Right hindlimb (tissue), 1 donor: ENCODE data around the gene PTBP3.
"Not testable (repeated sequence)": the region's sequence is repeated elsewhere in the genome, so short reads cannot be mapped to it uniquely, and the experiment has no call there.

ENCODE experiments used
- DNase-seq: peaks from one replicate; pipeline ENCODE4 v3.0.0-alpha.2; 2018

Gene PTBP3

GRCh38 chr9:112332977-112333638 is at the start of gene PTBP3:
TSS of gene PTBP3 (minus strand) at chr9:112333619. CDS start at chr9:112297865, 35,754 bp downstream.
- DNase-seq, result peak; percentile 85

GRCh38 chr9:112382501-112383364 is 49.3 kb upstream of the PTBP3 start:
- DNase-seq, result no peak

DNA sequence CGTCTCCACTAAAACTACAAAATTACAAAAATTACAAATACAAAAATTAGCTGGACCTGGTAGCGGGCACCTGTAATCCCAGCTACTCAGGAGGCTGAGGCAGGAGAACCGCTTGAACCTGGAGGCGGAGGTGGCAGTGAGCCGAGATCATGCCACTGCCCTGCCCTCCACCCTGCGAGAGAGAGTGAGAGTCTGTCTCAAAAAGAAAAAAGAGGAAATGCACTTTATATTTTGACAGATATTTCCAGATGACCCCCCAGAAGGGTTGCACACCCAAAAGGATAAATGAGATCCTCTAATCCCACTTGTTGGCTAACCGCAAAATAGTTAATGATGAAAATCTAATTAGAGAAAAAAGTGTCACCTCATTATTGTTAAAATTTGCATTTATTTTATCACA is 48.6 kb upstream of the PTBP3 start:
- DNase-seq, result no peak

GRCh38 chr9:112380825-112381221 is 47.4 kb upstream of the PTBP3 start:
- DNase-seq, result no peak

GRCh38 chr9:112380102-112380824 is 46.8 kb upstream of the PTBP3 start, which contains the start of gene HSDL2:
TSS of gene HSDL2 (plus strand) at chr9:112380108. CDS start at chr9:112380164, 56 bp downstream.
- no peak for DNase-seq

GRCh38 chr9:112379177-112380101 is 46.0 kb upstream of the PTBP3 start:
- DNase-seq, result peak; percentile 100

DNA sequence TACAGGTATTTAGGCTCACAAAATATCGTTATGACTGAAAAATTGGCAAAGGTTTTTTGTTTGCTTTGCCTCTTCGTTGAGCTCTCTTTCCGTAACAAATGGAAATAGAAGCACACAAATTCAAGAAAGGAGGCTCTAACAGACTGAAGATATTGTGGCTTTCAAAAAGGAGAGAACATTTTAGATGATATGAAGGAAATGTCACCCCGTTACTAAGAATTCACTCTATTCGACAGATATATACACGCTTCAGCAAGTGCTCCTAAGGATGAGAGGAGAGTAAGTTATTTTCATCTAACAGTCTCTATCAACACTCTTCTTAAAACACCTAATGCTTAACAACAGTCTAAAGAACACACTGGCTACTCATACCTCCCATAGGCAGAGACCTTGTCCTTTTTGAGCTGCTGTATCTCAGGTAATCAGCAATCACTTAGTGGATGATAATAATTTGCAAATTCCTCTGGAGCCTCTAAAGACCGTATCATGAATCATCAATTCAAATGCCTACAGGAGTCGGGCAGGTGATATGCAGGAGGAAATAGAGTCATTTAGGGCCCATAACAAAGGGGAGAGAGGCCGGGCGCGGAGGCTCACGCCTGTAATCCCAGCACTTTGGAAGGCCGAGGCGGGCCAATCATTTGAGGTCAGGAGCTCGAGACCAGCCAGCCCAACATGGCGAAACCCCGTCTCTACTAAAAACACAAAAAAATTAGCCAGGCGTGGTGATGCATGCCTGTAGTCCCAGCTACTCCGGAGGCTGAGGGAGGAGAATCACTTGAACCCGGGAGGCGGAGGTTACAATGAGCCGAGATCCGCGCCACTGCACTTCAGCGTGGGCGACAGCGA is 45.1 kb upstream of the PTBP3 start:
- no peak for DNase-seq

- no peak for DNase-seq
These were observed 44.4 kb upstream of the PTBP3 start for GRCh38 chr9:112377684-112378327.

- no peak for DNase-seq
These were observed 43.7 kb upstream of the PTBP3 start for GRCh38 chr9:112377087-112377486.

- no peak for DNase-seq
These were observed 41.9 kb upstream of the PTBP3 start for GRCh38 chr9:112375361-112375760.

- DNase-seq, result not testable (repeated sequence)
These were observed 40.8 kb upstream of the PTBP3 start for GRCh38 chr9:112374232-112374631.

DNA sequence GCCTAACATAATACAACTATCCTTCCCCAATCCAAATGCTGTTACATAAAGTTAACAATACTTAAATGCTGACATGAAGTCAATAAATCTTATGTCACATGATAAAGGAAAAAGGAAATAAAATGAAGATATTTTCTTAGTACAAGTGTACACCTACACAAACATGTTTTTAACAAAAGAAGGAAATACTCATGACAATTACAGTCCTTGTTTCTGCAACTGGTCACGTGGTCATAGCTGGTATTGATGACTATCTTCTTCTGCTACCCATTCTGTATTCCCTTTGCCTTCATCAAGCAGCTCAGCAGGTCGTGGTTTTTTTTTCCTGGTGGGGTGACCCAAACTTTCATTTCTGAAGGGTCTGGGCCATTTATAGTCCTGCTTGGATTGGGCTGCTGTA is 40.2 kb upstream of the PTBP3 start:
- not testable (repeated sequence) for DNase-seq

DNA sequence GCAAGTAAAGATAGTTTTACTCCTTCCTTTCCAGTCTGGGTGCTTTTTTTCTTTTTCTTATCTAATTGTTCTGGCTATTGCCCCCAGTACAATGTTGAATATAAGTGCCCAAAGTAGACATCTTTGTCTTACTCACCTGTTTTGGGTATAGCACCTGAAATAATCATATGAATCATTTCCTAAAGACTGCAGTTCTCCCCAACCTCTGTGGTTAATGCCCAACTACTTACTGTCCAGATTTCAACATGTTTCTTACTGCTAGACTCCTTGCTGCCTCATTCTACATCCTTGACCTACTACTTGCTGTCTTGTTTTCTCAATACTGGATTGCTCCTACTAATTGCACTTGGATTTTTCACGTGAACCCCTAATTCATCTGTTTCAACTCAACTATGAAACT is 37.6 kb upstream of the PTBP3 start:
- DNase-seq, result no peak

DNA sequence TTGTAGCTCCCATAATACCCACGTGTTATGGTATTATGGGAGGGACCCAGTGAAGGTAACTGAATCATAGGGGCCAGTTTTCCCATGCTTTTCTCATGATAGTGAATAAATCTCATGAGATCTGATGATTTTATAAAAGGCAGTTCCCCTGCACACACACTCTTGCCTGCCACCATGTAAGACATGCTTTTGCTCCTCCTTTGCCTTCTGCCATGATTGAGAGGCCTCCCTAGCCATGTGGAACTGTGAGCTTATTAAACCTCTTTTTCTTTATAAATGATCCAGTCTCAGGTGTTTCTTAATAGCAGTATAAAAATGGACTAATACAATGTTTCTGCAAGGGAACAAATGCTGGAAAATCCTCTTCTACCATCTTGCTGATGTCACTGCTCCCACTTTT is 36.4 kb upstream of the PTBP3 start:
- DNase-seq, result no peak

DNA sequence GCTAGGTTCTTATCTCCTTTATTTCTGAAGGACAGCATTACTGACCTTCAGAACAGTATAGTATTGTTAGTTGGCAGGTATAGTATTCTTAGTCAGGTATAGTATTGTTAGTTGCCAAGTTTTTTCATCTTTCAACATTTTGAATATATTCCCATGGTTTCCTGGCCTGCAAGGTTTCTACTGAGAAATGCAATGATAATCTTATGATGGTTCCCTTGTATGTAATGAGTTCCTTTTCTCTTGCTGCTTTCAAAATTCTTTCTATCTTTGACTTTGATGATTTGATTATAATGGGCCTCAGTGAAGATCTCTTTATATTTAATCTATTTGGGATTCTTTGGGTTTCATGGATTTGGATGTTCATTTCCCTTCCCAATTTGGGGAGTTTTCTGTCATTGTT is 34.0 kb upstream of the PTBP3 start:
- DNase-seq, result no peak

- no peak for DNase-seq
These were observed 33.2 kb upstream of the PTBP3 start for GRCh38 chr9:112366591-112366990.

DNA sequence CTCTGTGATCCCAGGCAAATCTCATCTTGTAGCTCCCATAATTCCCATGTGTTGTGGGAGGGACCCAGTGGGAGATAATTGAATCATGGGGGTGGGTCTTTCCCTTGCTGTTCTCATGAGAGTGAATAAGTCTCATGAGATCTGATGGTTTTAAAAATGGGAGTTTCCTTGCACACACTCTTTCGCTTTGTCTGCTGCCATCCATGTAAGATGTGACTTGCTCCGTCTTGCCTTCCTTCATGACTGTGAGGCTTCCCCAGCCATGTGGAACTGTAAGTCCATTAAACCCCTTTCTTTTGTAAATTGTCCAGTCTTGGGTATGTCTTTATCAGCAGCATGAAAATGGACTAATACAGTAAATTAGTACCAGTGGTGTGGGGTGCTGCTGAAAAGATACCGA is 31.8 kb upstream of the PTBP3 start:
- DNase-seq, result not testable (repeated sequence)

DNA sequence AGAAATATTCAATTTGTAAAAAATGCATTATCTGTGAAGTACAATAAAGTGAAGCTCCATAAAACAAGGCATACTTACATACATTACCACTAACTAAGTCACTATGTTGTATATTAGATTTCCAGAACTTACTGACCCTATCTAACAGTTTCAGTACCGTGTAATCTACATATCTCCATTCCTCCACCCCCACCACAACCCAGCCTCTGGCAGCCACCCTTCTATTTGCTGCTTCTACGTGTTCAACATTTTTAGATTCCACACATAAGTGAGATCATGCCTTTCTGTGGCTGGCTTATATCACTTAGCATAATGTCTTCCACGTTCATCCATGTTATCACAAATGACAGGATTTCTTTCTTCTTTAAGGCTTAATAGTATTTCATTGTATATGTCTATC is 31.3 kb upstream of the PTBP3 start:
- DNase-seq, result no peak

DNA sequence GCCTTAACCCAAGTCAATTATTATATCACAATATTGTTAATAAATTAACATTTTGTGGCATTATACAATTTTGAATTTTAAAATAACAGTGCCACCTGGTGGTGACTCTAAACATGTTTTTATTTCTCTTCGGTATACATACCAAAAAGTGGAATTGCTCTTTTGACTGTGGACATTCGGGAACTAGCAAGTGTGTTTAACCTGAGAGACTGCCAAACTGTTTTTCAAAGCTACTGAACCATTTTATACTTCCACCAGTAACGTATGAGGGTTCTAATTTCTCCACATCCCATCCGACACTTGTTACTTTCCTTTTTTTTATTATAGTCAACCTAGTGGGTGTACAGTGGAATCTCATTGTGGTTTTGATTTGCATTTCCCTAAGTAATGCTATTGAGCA is 28.2 kb upstream of the PTBP3 start:
- no peak for DNase-seq

GRCh38 chr9:112360047-112360804 is 26.8 kb upstream of the PTBP3 start:
- DNase-seq, result no peak
